Measurements from ENCODE around the gene TMSB4X. TPM values are rescaled to one million over a fixed set of nuclear protein-coding genes. Genes with fewer than 3 reads are reported as not detected.

Gene TMSB4X
- total RNA-seq, 1 experiment from 2014 or later, result 2,928 TPM

DNA sequence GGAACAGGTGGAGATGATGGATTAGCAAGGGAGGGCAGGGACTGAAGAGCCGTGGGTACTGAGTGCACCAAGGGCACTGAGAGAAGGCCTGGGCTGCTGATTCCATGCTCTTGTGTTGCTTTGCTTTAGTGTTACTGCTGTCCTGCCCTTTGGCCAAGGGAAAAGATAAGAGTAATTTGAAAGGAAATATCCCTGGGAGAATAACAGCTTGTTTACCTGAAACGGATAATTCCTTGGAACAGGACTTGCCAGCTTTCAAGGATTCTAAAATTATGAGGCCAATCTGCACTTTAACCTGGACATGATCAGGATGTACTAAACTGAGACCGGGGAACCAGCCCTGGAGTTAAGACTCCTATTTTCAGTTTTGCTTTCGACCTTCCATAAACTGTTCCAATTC lies 49.1 kb downstream of the TMSB4X start:
- no peak overlapping the region for H3K4me3 ChIP-seq (ENCODE audit: low read depth in 2 of 2, low read length in 2 of 2)
- H3K4me1 ChIP-seq (ENCODE audit: control insufficient read depth, insufficient read depth, low read length), result 0 out of 2 replicates have a peak, but pooled peaks cover 3% of the 10 kb centered on the region
- in situ Hi-C loops (cut with HindIII; ENCODE audit: low pct_unique_long_range_greater_than_20kb, low sequenced_read_pairs), result no loop called here
- POLR2A ChIA-PET, result no interaction called here
- BruUV-seq (replicated peaks), result no TSS peak
- H3K9me3 ChIP-seq (ENCODE audit: control insufficient read depth, insufficient read depth, low read depth, low read length), result no peaks in the 10 kb centered on the region
- DNase-seq (ENCODE audit: low read depth, low spot score) (no peak), ATAC-seq (no peak)
- no peak for TF ChIP-seq TCF7L2 (IDR thresholded peaks at IDR 0.05; ENCODE audit: low read depth, low read length)
- TF ChIP-seq, protein P1, sequence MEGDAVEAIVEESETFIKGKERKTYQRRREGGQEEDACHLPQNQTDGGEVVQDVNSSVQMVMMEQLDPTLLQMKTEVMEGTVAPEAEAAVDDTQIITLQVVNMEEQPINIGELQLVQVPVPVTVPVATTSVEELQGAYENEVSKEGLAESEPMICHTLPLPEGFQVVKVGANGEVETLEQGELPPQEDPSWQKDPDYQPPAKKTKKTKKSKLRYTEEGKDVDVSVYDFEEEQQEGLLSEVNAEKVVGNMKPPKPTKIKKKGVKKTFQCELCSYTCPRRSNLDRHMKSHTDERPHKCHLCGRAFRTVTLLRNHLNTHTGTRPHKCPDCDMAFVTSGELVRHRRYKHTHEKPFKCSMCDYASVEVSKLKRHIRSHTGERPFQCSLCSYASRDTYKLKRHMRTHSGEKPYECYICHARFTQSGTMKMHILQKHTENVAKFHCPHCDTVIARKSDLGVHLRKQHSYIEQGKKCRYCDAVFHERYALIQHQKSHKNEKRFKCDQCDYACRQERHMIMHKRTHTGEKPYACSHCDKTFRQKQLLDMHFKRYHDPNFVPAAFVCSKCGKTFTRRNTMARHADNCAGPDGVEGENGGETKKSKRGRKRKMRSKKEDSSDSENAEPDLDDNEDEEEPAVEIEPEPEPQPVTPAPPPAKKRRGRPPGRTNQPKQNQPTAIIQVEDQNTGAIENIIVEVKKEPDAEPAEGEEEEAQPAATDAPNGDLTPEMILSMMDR (IDR thresholded peaks at IDR 0.05), result no peak
- TF ChIP-seq, protein P2, sequence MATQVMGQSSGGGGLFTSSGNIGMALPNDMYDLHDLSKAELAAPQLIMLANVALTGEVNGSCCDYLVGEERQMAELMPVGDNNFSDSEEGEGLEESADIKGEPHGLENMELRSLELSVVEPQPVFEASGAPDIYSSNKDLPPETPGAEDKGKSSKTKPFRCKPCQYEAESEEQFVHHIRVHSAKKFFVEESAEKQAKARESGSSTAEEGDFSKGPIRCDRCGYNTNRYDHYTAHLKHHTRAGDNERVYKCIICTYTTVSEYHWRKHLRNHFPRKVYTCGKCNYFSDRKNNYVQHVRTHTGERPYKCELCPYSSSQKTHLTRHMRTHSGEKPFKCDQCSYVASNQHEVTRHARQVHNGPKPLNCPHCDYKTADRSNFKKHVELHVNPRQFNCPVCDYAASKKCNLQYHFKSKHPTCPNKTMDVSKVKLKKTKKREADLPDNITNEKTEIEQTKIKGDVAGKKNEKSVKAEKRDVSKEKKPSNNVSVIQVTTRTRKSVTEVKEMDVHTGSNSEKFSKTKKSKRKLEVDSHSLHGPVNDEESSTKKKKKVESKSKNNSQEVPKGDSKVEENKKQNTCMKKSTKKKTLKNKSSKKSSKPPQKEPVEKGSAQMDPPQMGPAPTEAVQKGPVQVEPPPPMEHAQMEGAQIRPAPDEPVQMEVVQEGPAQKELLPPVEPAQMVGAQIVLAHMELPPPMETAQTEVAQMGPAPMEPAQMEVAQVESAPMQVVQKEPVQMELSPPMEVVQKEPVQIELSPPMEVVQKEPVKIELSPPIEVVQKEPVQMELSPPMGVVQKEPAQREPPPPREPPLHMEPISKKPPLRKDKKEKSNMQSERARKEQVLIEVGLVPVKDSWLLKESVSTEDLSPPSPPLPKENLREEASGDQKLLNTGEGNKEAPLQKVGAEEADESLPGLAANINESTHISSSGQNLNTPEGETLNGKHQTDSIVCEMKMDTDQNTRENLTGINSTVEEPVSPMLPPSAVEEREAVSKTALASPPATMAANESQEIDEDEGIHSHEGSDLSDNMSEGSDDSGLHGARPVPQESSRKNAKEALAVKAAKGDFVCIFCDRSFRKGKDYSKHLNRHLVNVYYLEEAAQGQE (IDR thresholded peaks at IDR 0.05; ENCODE audit: insufficient read depth in 1 of 2, low read depth in 2 of 2, low read length in 1 of 2), result no peak
- TF ChIP-seq SIN3A (IDR thresholded peaks at IDR 0.05; ENCODE audit: borderline replicate concordance, insufficient read depth, low read depth, low read length), result no peak
- TF ChIP-seq POLR2AphosphoS5 (IDR thresholded peaks at IDR 0.05; ENCODE audit: low read depth, low read length), result no peak
- intact Hi-C loops (cut with micrococcal nuclease; ENCODE audit: unreplicated experiment), result no loop called here
- no peaks in the 10 kb centered on the region for H3K36me3 ChIP-seq (ENCODE audit: control insufficient read depth, insufficient read depth, low read length)
- no peaks in the 10 kb centered on the region for H3K27me3 ChIP-seq (ENCODE audit: control insufficient read depth, insufficient read depth, low read length)
- CTCF ChIA-PET, result no interaction called here
- peak overlapping the region; percentile 57; the same call in 1 of the 2 replicates for H3K27ac ChIP-seq (ENCODE audit: low read length)

DNA sequence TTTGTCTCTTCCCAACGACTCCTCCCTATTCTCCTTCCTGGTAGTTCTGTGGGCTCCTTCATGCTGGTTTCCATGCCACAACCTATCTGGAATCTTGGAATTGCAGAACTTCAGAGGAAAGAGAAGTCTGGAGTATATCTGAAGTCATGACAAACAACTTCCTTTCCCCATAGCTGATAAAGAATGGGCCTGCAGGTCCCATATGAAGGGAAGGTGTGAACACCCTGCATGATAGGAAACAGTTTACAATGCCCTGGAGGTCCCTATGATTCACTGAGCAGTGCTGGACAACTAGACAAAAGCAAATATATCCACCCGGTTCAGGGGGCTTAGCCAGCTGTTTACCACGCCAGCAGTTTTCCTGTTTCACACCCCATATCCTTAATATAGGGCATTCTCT lies 50.1 kb downstream of the TMSB4X start:
- 0 out of 2 replicates have a peak, but pooled peaks cover 3% of the 10 kb centered on the region for H3K4me1 ChIP-seq (ENCODE audit: control insufficient read depth, insufficient read depth, low read length)
- BruUV-seq (replicated peaks), result no TSS peak
- POLR2A ChIA-PET, result no interaction called here
- H3K4me3 ChIP-seq (ENCODE audit: low read depth in 2 of 2, low read length in 2 of 2), result no peak overlapping the region
- DNase-seq (ENCODE audit: low read depth, low spot score), result no peak
- intact Hi-C loops (cut with micrococcal nuclease; ENCODE audit: unreplicated experiment), result loop anchor here (5.0 kb wide), 1 partner anchor 43 kb away; no protein-coding TSS in a partner anchor
- in situ Hi-C loops (cut with HindIII; ENCODE audit: low pct_unique_long_range_greater_than_20kb, low sequenced_read_pairs), result no loop called here
- CTCF ChIA-PET, result no interaction called here
- no peak for ATAC-seq
- TF ChIP-seq SIN3A (IDR thresholded peaks at IDR 0.05; ENCODE audit: borderline replicate concordance, insufficient read depth, low read depth, low read length) (no peak), TCF7L2 (IDR thresholded peaks at IDR 0.05; ENCODE audit: low read depth, low read length) (no peak), POLR2AphosphoS5 (IDR thresholded peaks at IDR 0.05; ENCODE audit: low read depth, low read length) (no peak)
- no peaks in the 10 kb centered on the region for H3K36me3 ChIP-seq (ENCODE audit: control insufficient read depth, insufficient read depth, low read length)
- H3K27ac ChIP-seq (ENCODE audit: low read length), result peak overlapping the region; percentile 92
- H3K27me3 ChIP-seq (ENCODE audit: control insufficient read depth, insufficient read depth, low read length), result no peaks in the 10 kb centered on the region
- H3K9me3 ChIP-seq (ENCODE audit: control insufficient read depth, insufficient read depth, low read depth, low read length), result no peaks in the 10 kb centered on the region

Other genes starting within 250 kb of the TMSB4X start
- gene PRPS2, start 183.7 kb upstream of the TMSB4X start, total RNA-seq (2021; ENCODE audit: unreplicated experiment), result 28.4 TPM
- not detected for gene TLR7, start 108.0 kb upstream of the TMSB4X start, total RNA-seq (2021; ENCODE audit: unreplicated experiment)
- gene TLR8, start 68.5 kb upstream of the TMSB4X start, total RNA-seq (2021; ENCODE audit: unreplicated experiment), result not detected
- not detected for gene FAM9C, start 69.5 kb downstream of the TMSB4X start, total RNA-seq (2021; ENCODE audit: unreplicated experiment)

Measured in Panc1 (cell line).